Caco-2 (cell line): ENCODE data around the gene TFPT. TPM values are rescaled to one million over a fixed set of nuclear protein-coding genes. Genes with fewer than 3 reads are reported as not detected.
A peak's percentile ranks its signal among the peaks of the same experiment; 100 is the strongest.

ENCODE experiments used
- BruUV-seq: library from RNA; stranded (reverse); fragments of 400-500 nt; replicated peaks from 2 replicates; lab custom pipeline; 2021; lab: Mats Ljungman, UMichigan
- CTCF ChIA-PET: fragments of 300-600 bp; sonication (Branson Sonifier 250); formaldehyde crosslinking; loops from one replicate; lab custom pipeline; 2022; ENCODE audit warnings: antibody characterized with exemption; lab: Charles Lee
- POLR2A ChIA-PET: fragments of 300-600 bp; sonication (Branson Sonifier 250); formaldehyde crosslinking; loops from one replicate; lab custom pipeline; 2022; ENCODE audit warnings: antibody characterized with exemption; lab: Charles Lee
- DNase-seq, 2 experiments: peaks; one replicate each; pipeline versions ENCODE4 v3.0.0 to v3.0.0-alpha.2; 2020 to 2022
- H3K27me3 ChIP-seq: replicated peaks from 2 replicates; pipeline ENCODE4 v1.6.0; 2011; ENCODE audit warnings: low read length; ENCODE audit not compliant: control insufficient read depth, insufficient read depth
- H3K36me3 ChIP-seq: 2 replicates; pipeline ENCODE4 v1.5.1; 2011; ENCODE audit warnings: low read length; ENCODE audit not compliant: control insufficient read depth, insufficient read depth
- H3K4me1 ChIP-seq: fragments of 250-450 bp; sonication (Bioruptor Pico); 2 replicates; pipeline ENCODE4 v1.5.1; 2020; ENCODE audit warnings: mild to moderate bottlenecking
- H3K4me3 ChIP-seq: 2 replicates; pipeline ENCODE4 v1.5.1; 2011; ENCODE audit warnings: low read depth, mild to moderate bottlenecking, control low read depth, low read length
- H3K9me3 ChIP-seq: fragments of 250-450 bp; sonication (Bioruptor Pico); 2 replicates; pipeline ENCODE4 v1.5.1; 2020; ENCODE audit warnings: mild to moderate bottlenecking, moderate library complexity
- H3K27ac Mint-ChIP-seq: one replicate; pipeline ENCODE4 v1.8.0; 2022; ENCODE audit warnings: mixed read lengths; ENCODE audit not compliant: unreplicated experiment
- H3K27me3 Mint-ChIP-seq: one replicate; pipeline ENCODE4 v1.8.0; 2022; ENCODE audit warnings: mixed read lengths; ENCODE audit not compliant: insufficient read depth, unreplicated experiment
- H3K36me3 Mint-ChIP-seq: one replicate; pipeline ENCODE4 v1.8.0; 2022; ENCODE audit warnings: mild to moderate bottlenecking, mixed read lengths; ENCODE audit not compliant: insufficient read depth, unreplicated experiment
- H3K4me1 Mint-ChIP-seq: one replicate; pipeline ENCODE4 v1.8.0; 2022; ENCODE audit warnings: low read depth, mixed read lengths; ENCODE audit not compliant: unreplicated experiment
- H3K4me3 Mint-ChIP-seq: one replicate; pipeline ENCODE4 v1.8.0; 2022; ENCODE audit warnings: mild to moderate bottlenecking, moderate library complexity, mixed read lengths; ENCODE audit not compliant: unreplicated experiment
- H3K9me3 Mint-ChIP-seq: one replicate; pipeline ENCODE4 v1.8.0; 2022; ENCODE audit warnings: mixed read lengths; ENCODE audit not compliant: unreplicated experiment
- CTCF ChIP-seq, 2 experiments: fragments of 200-600 bp in 1 of 2; IDR thresholded peaks; 1 replicate in 1 of 2; 2 replicates in 1 of 2; pipeline versions ENCODE4 v1.5.1 to v1.8.0; 2011 to 2022; ENCODE audit warnings: antibody characterized with exemption in 1 of 2, control low read depth in 1 of 2, inconsistent platforms in 1 of 2, low read depth in 1 of 2, low read length in 1 of 2, mild to moderate bottlenecking in 1 of 2, moderate library complexity in 1 of 2; ENCODE audit not compliant: insufficient read depth in 1 of 2, severe bottlenecking in 1 of 2, unreplicated experiment in 1 of 2
- intact Hi-C: fragments of 100-400 bp; cut with micrococcal nuclease; formaldehyde crosslinking; loops from one replicate; pipeline ENCODE4 v1.10.0; 2022; ENCODE audit not compliant: unreplicated experiment
- total RNA-seq: library from RNA; stranded (reverse); gene quantifications from 2 replicates; pipeline ENCODE4 v1.2.3, GENCODE V29; 2022

TFPT gene
- total RNA-seq, 1 experiment from 2014 or later: 23.0 TPM

- Histone ChIP-seq H3K4me3 (peak overlapping the region; percentile 96), H3K27me3 (no peaks in the 10 kb centered on the region), H3K36me3 (0 out of 2 replicates have a peak, but pooled peaks cover 1% of the 10 kb centered on the region), H3K9me3 (no peaks in the 10 kb centered on the region), H3K4me1 (peaks cover 9% of the 10 kb centered on the region)
- peak overlapping the region; percentile 82 for H3K27ac Mint-ChIP-seq
- ChIA-PET POLR2A (interaction anchor here (0.5 to 2.2 kb wide), 23 partner anchors 9 to 1413 kb away, joined by 3 to 58 read pairs (median 4); partner anchors contain the start of genes LENG1, LENG9, MBOAT7 and MYADM), CTCF (interaction anchor here (0.6 to 1.8 kb wide), 14 partner anchors 14 to 344 kb away, joined by 3 to 16 read pairs (median 5); partner anchors contain the start of genes LENG1, MBOAT7, PRKCG and PRPF31)
- peak overlapping the region; percentile 88 for H3K4me3 Mint-ChIP-seq
- no peaks in the 10 kb centered on the region for H3K27me3 Mint-ChIP-seq
- BruUV-seq: no TSS peak
- H3K36me3 Mint-ChIP-seq: peaks cover 46% of the 10 kb centered on the region
- TF ChIP-seq CTCF (IDR thresholded peaks at IDR 0.05; ENCODE audit: insufficient read depth in 1 of 2, low read depth in 1 of 2, low read length in 1 of 2, severe bottlenecking in 1 of 2, unreplicated experiment in 1 of 2): no peak
- H3K9me3 Mint-ChIP-seq: no peaks in the 10 kb centered on the region
- peaks cover 14% of the 10 kb centered on the region for H3K4me1 Mint-ChIP-seq
- DNase-seq: peak; percentile 100
- intact Hi-C loops: loop anchor here (1.0 to 5.0 kb wide), 6 partner anchors 22 to 270 kb away; partner anchors contain the start of genes LENG1, MYADM, NDUFA3 and PRPF31
Observed at GRCh38 chr19:54136864-54137698, 21.6 kb upstream of the TFPT start.

- H3K4me3 Mint-ChIP-seq: peak overlapping the region; percentile 88
- POLR2A ChIA-PET: interaction anchor here (0.5 to 2.2 kb wide), 13 partner anchors 12 to 269 kb away, joined by 3 to 58 read pairs (median 7); partner anchors contain the start of genes LENG1, MBOAT7, MYADM and PRPF31
- H3K36me3 Mint-ChIP-seq: peaks cover 49% of the 10 kb centered on the region
- H3K27ac Mint-ChIP-seq: peak overlapping the region; percentile 82
- Histone ChIP-seq H3K9me3 (no peaks in the 10 kb centered on the region), H3K36me3 (peaks cover 1% of the 10 kb centered on the region; the same call in 1 of the 2 replicates), H3K4me3 (peak overlapping the region; percentile 44), H3K4me1 (peaks cover 9% of the 10 kb centered on the region), H3K27me3 (no peaks in the 10 kb centered on the region)
- peaks cover 14% of the 10 kb centered on the region for H3K4me1 Mint-ChIP-seq
- BruUV-seq: TSS peak; percentile 95
- intact Hi-C loops: loop anchor here (5.0 kb wide), 1 partner anchor 269 kb away; the partner anchor contains the start of gene MYADM
- H3K27me3 Mint-ChIP-seq: no peaks in the 10 kb centered on the region
- no peak for TF ChIP-seq CTCF (IDR thresholded peaks at IDR 0.05; ENCODE audit: insufficient read depth in 1 of 2, low read depth in 1 of 2, low read length in 1 of 2, severe bottlenecking in 1 of 2, unreplicated experiment in 1 of 2)
- CTCF ChIA-PET: interaction anchor here (0.8 to 1.8 kb wide), 11 partner anchors 15 to 343 kb away, joined by 3 to 16 read pairs (median 6); partner anchors contain the start of genes LENG1, MBOAT7, PRKCG and PRPF31
- H3K9me3 Mint-ChIP-seq: no peaks in the 10 kb centered on the region
- DNase-seq: peak in 1 of 2 experiments; percentile 56
Observed at GRCh38 chr19:54136086-54136863, 20.8 kb upstream of the TFPT start.
